HepG2 (cell line): ENCODE results near the gene COX4I1. TPM values are rescaled to one million over a fixed set of nuclear protein-coding genes. Genes with fewer than 3 reads are reported as not detected.

ENCODE experiments used
- ATAC-seq: fragments of 200-7000 bp; cut with Tn5 transposase; 3 replicates; pipeline ENCODE4 v1.9.1; 2020; ENCODE audit warnings: mild to moderate bottlenecking, moderate library complexity
- BruUV-seq: library from RNA; stranded (reverse); fragments of 400-500 nt; replicated peaks from 2 replicates; lab custom pipeline; 2021; lab: Mats Ljungman, UMichigan
- CTCF ChIA-PET: fragments of 300-600 bp; formaldehyde crosslinking; extraction: SDS; loops from one replicate; lab custom pipeline; 2021; ENCODE audit warnings: low total read pairs, inconsistent platforms, low intra/inter-chr PET ratio; lab: Yijun Ruan, JAX
- POLR2A ChIA-PET: fragments of 350-600 bp; sonication (Branson Sonifier 250); formaldehyde crosslinking; loops from one replicate; lab custom pipeline; 2020; ENCODE audit warnings: antibody characterized with exemption, inconsistent platforms; lab: Yijun Ruan, JAX
- DNase-seq: peaks from one replicate; pipeline ENCODE4 v3.0.0-alpha.2; 2015; ENCODE audit warnings: low spot score
- FAIRE-seq: peaks from 3 replicates; lab custom pipeline; 2011; peaks lifted over from hg19 to GRCh38; lab: Jason Lieb, UNC
- H2AFZ ChIP-seq: one replicate; pipeline ENCODE4 v1.6.1; 2011; ENCODE audit warnings: low read length, inconsistent platforms
- H3K27ac ChIP-seq: fragments of 300-600 bp; 3 replicates; pipeline ENCODE4 v1.8.0; 2011; ENCODE audit warnings: mixed run types, mild to moderate bottlenecking, mixed read lengths, low read length, inconsistent platforms; ENCODE audit not compliant: insufficient read depth; ENCODE audit errors: extremely low read length
- H3K27me3 ChIP-seq, 2 experiments: fragments of 200-600 bp in 1 of 2; 2 replicates in 1 of 2; 3 replicates in 1 of 2; pipeline versions ENCODE4 v1.6.0 to v1.8.0; 2011; ENCODE audit warnings: low read length in 2 of 2, mild to moderate bottlenecking in 2 of 2, moderate library complexity in 2 of 2, inconsistent platforms in 1 of 2; ENCODE audit not compliant: insufficient read depth in 2 of 2, control insufficient read depth in 1 of 2
- H3K36me3 ChIP-seq, 2 experiments: fragments of 200-600 bp in 1 of 2; replicated peaks in 1 of 2; 2 replicates in 1 of 2; 3 replicates in 1 of 2; pipeline versions ENCODE4 v1.5.1 to v1.8.0; 2011; ENCODE audit warnings: low read length in 2 of 2, inconsistent platforms in 1 of 2; ENCODE audit not compliant: insufficient read depth in 2 of 2, control insufficient read depth in 1 of 2
- H3K4me1 ChIP-seq: 2 replicates; pipeline ENCODE4 v1.5.1; 2012; ENCODE audit warnings: low read length, inconsistent platforms; ENCODE audit not compliant: insufficient read depth
- H3K4me2 ChIP-seq: 2 replicates; pipeline ENCODE4 v1.6.0; 2011; ENCODE audit warnings: low read depth, low read length, inconsistent platforms
- H3K4me3 ChIP-seq, 3 experiments: fragments of 200-600 bp in 1 of 3; sonication (generic), shearing (Covaris generic) in 1 of 3; replicated peaks in 1 of 3; 2 replicates each; pipeline ENCODE4 v1.5.1; 2011 to 2016; ENCODE audit warnings: low read length in 3 of 3, inconsistent platforms in 2 of 3, low read depth in 2 of 3, mild to moderate bottlenecking in 2 of 3, control low read depth in 1 of 3, mixed read lengths in 1 of 3; ENCODE audit not compliant: insufficient read depth in 1 of 3
- H3K79me2 ChIP-seq: one replicate; pipeline ENCODE4 v1.6.1; 2011; ENCODE audit warnings: low read length, inconsistent platforms; ENCODE audit not compliant: insufficient read depth
- H3K9ac ChIP-seq: 2 replicates; pipeline ENCODE4 v1.6.0; 2011; ENCODE audit warnings: mild to moderate bottlenecking, low read depth, low read length, inconsistent platforms; ENCODE audit not compliant: insufficient read depth
- H3K9me3 ChIP-seq: 2 replicates; pipeline ENCODE4 v1.5.1; 2012; ENCODE audit warnings: mild to moderate bottlenecking, low read length
- H4K20me1 ChIP-seq: 2 replicates; pipeline ENCODE4 v1.6.0; 2011; ENCODE audit warnings: inconsistent platforms, mild to moderate bottlenecking, low read length, moderate library complexity; ENCODE audit not compliant: insufficient read depth
- ETV6 ChIP-seq: sonication (generic); formaldehyde crosslinking; conservative IDR thresholded peaks from 2 replicates; pipeline ENCODE4 v1.4.0; 2020; ENCODE audit warnings: missing genetic modification reagents
- FOXJ3 ChIP-seq: sonication (generic); formaldehyde crosslinking; IDR thresholded peaks from 2 replicates; pipeline ENCODE4 v1.4.0; 2020; ENCODE audit warnings: missing genetic modification reagents, mild to moderate bottlenecking, borderline replicate concordance
- HES4 ChIP-seq: sonication (generic); formaldehyde crosslinking; IDR thresholded peaks from 2 replicates; pipeline ENCODE4 v1.9.0; 2021; ENCODE audit warnings: mild to moderate bottlenecking, missing genetic modification reagents, borderline replicate concordance
- RBAK ChIP-seq: sonication (generic); formaldehyde crosslinking; IDR thresholded peaks from 2 replicates; pipeline ENCODE4 v1.5.1; 2020; ENCODE audit warnings: mild to moderate bottlenecking, missing genetic modification reagents
- RXRB ChIP-seq: IDR thresholded peaks from 2 replicates; pipeline ENCODE4 v1.6.1; 2016; ENCODE audit warnings: borderline replicate concordance, missing genetic modification reagents, missing compliant biosample characterization
- TBX2 ChIP-seq: sonication (generic); formaldehyde crosslinking; IDR thresholded peaks from 2 replicates; pipeline ENCODE4 v1.5.0; 2020; ENCODE audit warnings: missing genetic modification reagents, mild to moderate bottlenecking, borderline replicate concordance
- THAP9 ChIP-seq: sonication (generic); formaldehyde crosslinking; IDR thresholded peaks from 2 replicates; pipeline ENCODE4; 2020; ENCODE audit warnings: missing genetic modification reagents, mild to moderate bottlenecking, borderline replicate concordance
- YEATS4 ChIP-seq: sonication (generic); formaldehyde crosslinking; IDR thresholded peaks from 2 replicates; pipeline ENCODE4 v1.4.0; 2020; ENCODE audit warnings: missing genetic modification reagents, borderline replicate concordance
- ZNF451 ChIP-seq: sonication (generic); formaldehyde crosslinking; IDR thresholded peaks from 2 replicates; pipeline ENCODE4 v1.5.0; 2020; ENCODE audit warnings: mild to moderate bottlenecking, missing genetic modification reagents
- ZNF556 ChIP-seq: sonication (generic); formaldehyde crosslinking; IDR thresholded peaks from 2 replicates; pipeline ENCODE4 v1.4.0; 2020; ENCODE audit warnings: mild to moderate bottlenecking, missing genetic modification reagents, borderline replicate concordance
- ZNF558 ChIP-seq: sonication (generic); formaldehyde crosslinking; IDR thresholded peaks from 2 replicates; pipeline ENCODE4 v1.9.0; 2022; ENCODE audit warnings: mild to moderate bottlenecking, missing genetic modification reagents, borderline replicate concordance
- ZNF597 ChIP-seq: sonication (generic); formaldehyde crosslinking; IDR thresholded peaks from 2 replicates; pipeline ENCODE4 v1.5.0; 2020; ENCODE audit warnings: missing genetic modification reagents
- ZNF607 ChIP-seq: sonication (generic); formaldehyde crosslinking; IDR thresholded peaks from 2 replicates; pipeline ENCODE4 v1.5.1; 2020; ENCODE audit warnings: missing genetic modification reagents, mild to moderate bottlenecking, borderline replicate concordance
- ZNF773 ChIP-seq: sonication (generic); formaldehyde crosslinking; IDR thresholded peaks from 2 replicates; pipeline ENCODE4 v1.4.0; 2020; ENCODE audit warnings: missing genetic modification reagents, borderline replicate concordance
- ZSCAN9 ChIP-seq: IDR thresholded peaks from 2 replicates; pipeline ENCODE4 v1.6.1; 2016; ENCODE audit warnings: borderline replicate concordance
- WGBS: methylation state at CpG from one replicate; pipeline ENCODE4 v1.1.6; 2017; ENCODE audit warnings: low lambda C conversion rate; 5-methylcytosine and 5-hydroxymethylcytosine counted together
- in situ Hi-C: cut with HindIII; loops from 2 replicates; pipeline ENCODE4 v1.10.0; 2017; ENCODE audit warnings: low pct_unique_long_range_greater_than_20kb; ENCODE audit not compliant: extremely low pct_ligation_motif_present
- intact Hi-C: fragments of 100-400 bp; cut with micrococcal nuclease; formaldehyde crosslinking; loops from one replicate; pipeline ENCODE4 v1.10.0; 2022; ENCODE audit not compliant: unreplicated experiment
- polyA plus RNA-seq, 8 experiments: library from polyadenylated mRNA; depleted of rRNA in 3 of 8; stranded (reverse) in 7 of 8; unstranded in 1 of 8; fragments of >200 nt; fragmentation: Illumina TruSeq in 4 of 8; extraction: Trizol in 4 of 8; gene quantifications; 2 replicates each; pipeline versions ENCODE4 v1.2.1 to v1.2.3, GENCODE V29; 2011 to 2016; ENCODE audit warnings: low read depth in 4 of 8, missing spikeins in 1 of 8, mixed read lengths in 1 of 8; ENCODE audit not compliant: insufficient read depth in 1 of 8
- total RNA-seq, 5 experiments: library from RNA; depleted of rRNA; stranded (reverse); fragments of >200 nt; fragmentation: Illumina TruSeq; extraction: Trizol; gene quantifications; 2 replicates each; pipeline ENCODE4 v1.2.3, GENCODE V29; 2016; ENCODE audit warnings: low read depth in 1 of 5

The COX4I1 gene
- total and polyA plus RNA-seq, 2 of the 13 experiments (the other 11 are each of a cell fraction or from before 2014, with no cell fraction given), result 658 to 902 TPM

- no peaks in the 10 kb centered on the region for H4K20me1 ChIP-seq
- no peak overlapping the region for H3K9ac ChIP-seq
- H3K4me3 ChIP-seq, result no peak overlapping the region
- H2AFZ ChIP-seq, result no peak overlapping the region
- H3K79me2 ChIP-seq, result no peaks in the 10 kb centered on the region
- intact Hi-C loops, result no loop called here
- in situ Hi-C loops, result no loop called here
- POLR2A ChIA-PET, result no interaction called here
- no peaks in the 10 kb centered on the region for H3K36me3 ChIP-seq
- DNase-seq (no peak), FAIRE-seq (no peak), ATAC-seq (peak; percentile 9; the same call in 1 of the 3 replicates)
- no peak overlapping the region for H3K4me2 ChIP-seq
- TF ChIP-seq ZNF607 (CRISPR knock-in tag) (no peak), ETV6 (CRISPR knock-in tag) (no peak), ZSCAN9 (CRISPR knock-in tag) (no peak), ZNF773 (no peak), THAP9 (CRISPR knock-in tag) (no peak), ZNF597 (CRISPR knock-in tag) (no peak), YEATS4 (no peak), RBAK (CRISPR knock-in tag) (no peak), HES4 (CRISPR knock-in tag) (no peak), ZNF451 (CRISPR knock-in tag) (no peak), RXRB (CRISPR knock-in tag) (no peak), TBX2 (CRISPR knock-in tag) (no peak), FOXJ3 (CRISPR knock-in tag) (no peak), ZNF556 (CRISPR knock-in tag) (no peak), ZNF558 (CRISPR knock-in tag) (no peak)
- 0 out of 5 replicates have a peak, but pooled peaks cover 0 to 2% of the 10 kb centered on the region in 2 experiments for H3K27me3 ChIP-seq
- 94% methylated on average over 2 of the region's 2 CpGs for WGBS
- H3K27ac ChIP-seq, result no peak overlapping the region
- BruUV-seq, result no TSS peak
- no peaks in the 10 kb centered on the region for H3K9me3 ChIP-seq
- CTCF ChIA-PET, result no interaction called here
- no peaks in the 10 kb centered on the region for H3K4me1 ChIP-seq
These were observed 31.3 kb upstream of the COX4I1 start for GRCh38 chr16:85768199-85768598.
